WTC11 (cell line): ENCODE results near the gene C7. TPM values are rescaled to one million over a fixed set of nuclear protein-coding genes. Genes with fewer than 3 reads are reported as not detected.

Experiments used
- ATAC-seq: fragments of 200-7000 bp; cut with Tn5 transposase; 2 replicates; pipeline ENCODE4 v1.10.0; 2021; ENCODE audit warnings: mild to moderate bottlenecking, moderate library complexity
- CTCF ChIA-PET: fragments of 300-600 bp; sonication (Branson Sonifier 250); formaldehyde crosslinking; loops from one replicate; lab custom pipeline; 2021; ENCODE audit warnings: antibody characterized with exemption; lab: Charles Lee
- POLR2A ChIA-PET: fragments of 350-600 bp; sonication (Branson Sonifier 250); formaldehyde crosslinking; loops from one replicate; lab custom pipeline; 2021; ENCODE audit warnings: antibody characterized with exemption; lab: Charles Lee
- DNase-seq: peaks from one replicate; pipeline ENCODE4 v3.0.0; 2021; ENCODE audit warnings: low spot score
- H3K27ac Mint-ChIP-seq: 2 replicates; pipeline ENCODE4 v1.8.0; 2021; ENCODE audit warnings: mixed read lengths
- H3K27me3 Mint-ChIP-seq: 2 replicates; pipeline ENCODE4 v1.8.0; 2021; ENCODE audit warnings: low read depth, mild to moderate bottlenecking, moderate library complexity, mixed read lengths
- H3K36me3 Mint-ChIP-seq: 2 replicates; pipeline ENCODE4 v1.8.0; 2021; ENCODE audit warnings: mixed read lengths
- H3K4me1 Mint-ChIP-seq: 2 replicates; pipeline ENCODE4 v1.8.0; 2022; ENCODE audit warnings: mixed read lengths
- H3K4me3 Mint-ChIP-seq: 2 replicates; pipeline ENCODE4 v1.8.0; 2021; ENCODE audit warnings: mild to moderate bottlenecking, moderate library complexity, mixed read lengths
- H3K9me3 Mint-ChIP-seq: 2 replicates; pipeline ENCODE4 v1.8.0; 2021; ENCODE audit warnings: mixed read lengths
- ELF4 ChIP-seq: sonication (generic); formaldehyde crosslinking; IDR thresholded peaks from 2 replicates; pipeline ENCODE4 v1.8.1; 2022; ENCODE audit warnings: low read depth, mild to moderate bottlenecking, moderate library complexity, missing genetic modification reagents
- EMX1 ChIP-seq: fragments of 250-450 bp; sonication (Bioruptor Pico); IDR thresholded peaks from 2 replicates; pipeline ENCODE4 v1.8.0; 2021; ENCODE audit warnings: mild to moderate bottlenecking
- GTF2I ChIP-seq: fragments of 250-450 bp; sonication (Bioruptor Pico); conservative IDR thresholded peaks from 2 replicates; pipeline ENCODE4 v1.4.0; 2021; ENCODE audit warnings: mild to moderate bottlenecking
- HMGA2 ChIP-seq: fragments of 250-450 bp; sonication (Bioruptor Pico); IDR thresholded peaks from 2 replicates; pipeline ENCODE4 v1.4.0; 2021; ENCODE audit warnings: mild to moderate bottlenecking, moderate library complexity
- MYBL2 ChIP-seq: sonication (generic); formaldehyde crosslinking; IDR thresholded peaks from 2 replicates; pipeline ENCODE4 v1.8.1; 2023; ENCODE audit warnings: mild to moderate bottlenecking, moderate library complexity, missing genetic modification reagents
- PRRX2 ChIP-seq: fragments of 250-450 bp; sonication (Bioruptor Pico); IDR thresholded peaks from 2 replicates; pipeline ENCODE4 v1.8.0; 2021; ENCODE audit warnings: mild to moderate bottlenecking
- SMAD4 ChIP-seq: sonication (generic); formaldehyde crosslinking; IDR thresholded peaks from 2 replicates; pipeline ENCODE4 v1.8.0; 2022; ENCODE audit warnings: mild to moderate bottlenecking, missing genetic modification reagents
- SP1 ChIP-seq: sonication (generic); formaldehyde crosslinking; conservative IDR thresholded peaks from 2 replicates; pipeline ENCODE4 v1.8.1; 2022; ENCODE audit warnings: missing genetic modification reagents
- total RNA-seq: library from RNA; stranded (reverse); gene quantifications from 3 replicates; pipeline ENCODE4 v1.2.3, GENCODE V29; 2021
- TF ChIP-seq, protein P1 (sequence below): fragments of 250-450 bp; sonication (Bioruptor Pico); IDR thresholded peaks from 2 replicates; pipeline ENCODE4 v1.9.0; 2021; ENCODE audit warnings: moderate library complexity, mild to moderate bottlenecking, inconsistent platforms, borderline replicate concordance
- TF ChIP-seq, protein P2 (sequence below): sonication (generic); formaldehyde crosslinking; IDR thresholded peaks from 2 replicates; pipeline ENCODE4 v1.8.1; 2022; ENCODE audit warnings: missing genetic modification reagents, borderline replicate concordance
- TF ChIP-seq, protein P3 (sequence below): sonication (generic); formaldehyde crosslinking; IDR thresholded peaks from 2 replicates; pipeline ENCODE4 v1.8.1; 2023; ENCODE audit warnings: mild to moderate bottlenecking, missing genetic modification reagents
- TF ChIP-seq, protein P4 (sequence below): sonication (generic); formaldehyde crosslinking; IDR thresholded peaks from 2 replicates; pipeline ENCODE4 v1.8.0; 2022; ENCODE audit warnings: mild to moderate bottlenecking, missing genetic modification reagents
- TF ChIP-seq, protein P5 (sequence below): sonication (generic); formaldehyde crosslinking; IDR thresholded peaks from 2 replicates; pipeline ENCODE4 v1.8.1; 2023; ENCODE audit warnings: mild to moderate bottlenecking, moderate library complexity, missing genetic modification reagents
- TF ChIP-seq, protein P6 (sequence below): sonication (generic); formaldehyde crosslinking; IDR thresholded peaks from 2 replicates; pipeline ENCODE4 v1.8.1; 2022; ENCODE audit warnings: mild to moderate bottlenecking, moderate library complexity, missing genetic modification reagents
- TF ChIP-seq, protein P7 (sequence below): fragments of 250-450 bp; sonication (Bioruptor Pico); IDR thresholded peaks from 2 replicates; pipeline ENCODE4 v2.1.2; 2022; ENCODE audit warnings: mild to moderate bottlenecking, moderate library complexity
- TF ChIP-seq, protein P8 (sequence below): sonication (generic); formaldehyde crosslinking; IDR thresholded peaks from 2 replicates; pipeline ENCODE4 v1.8.0; 2022; ENCODE audit warnings: mild to moderate bottlenecking, missing genetic modification reagents
- TF ChIP-seq, protein P9 (sequence below): sonication (generic); formaldehyde crosslinking; IDR thresholded peaks from 2 replicates; pipeline ENCODE4 v1.8.1; 2023; ENCODE audit warnings: mild to moderate bottlenecking, missing genetic modification reagents

Gene C7
- total RNA-seq, 1 experiment from 2014 or later = 4.5 TPM

DNA sequence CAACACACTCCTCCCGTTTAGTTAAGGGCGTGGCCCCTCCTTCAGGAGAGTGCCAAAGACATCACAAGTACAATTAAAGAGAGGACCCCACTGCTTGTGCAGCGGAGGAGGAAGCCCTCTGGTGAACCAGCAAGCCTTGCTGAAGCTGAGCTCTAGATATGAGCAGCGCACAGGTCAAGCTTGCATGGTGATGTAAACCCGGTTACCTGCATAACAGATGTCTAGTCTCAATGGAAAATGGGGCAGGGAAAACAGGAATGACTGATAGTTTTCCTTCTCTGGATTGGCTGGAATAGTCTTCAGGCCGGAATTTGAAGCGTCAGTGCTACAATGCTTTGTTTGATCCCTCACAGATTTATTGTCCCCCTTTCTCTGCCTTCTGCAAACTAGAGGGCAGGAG, 95.6 kb downstream of the C7 start:
- POLR2A ChIA-PET = no interaction called here
- peaks cover 5% of the 10 kb centered on the region for H3K9me3 Mint-ChIP-seq
- TF ChIP-seq, protein P1, sequence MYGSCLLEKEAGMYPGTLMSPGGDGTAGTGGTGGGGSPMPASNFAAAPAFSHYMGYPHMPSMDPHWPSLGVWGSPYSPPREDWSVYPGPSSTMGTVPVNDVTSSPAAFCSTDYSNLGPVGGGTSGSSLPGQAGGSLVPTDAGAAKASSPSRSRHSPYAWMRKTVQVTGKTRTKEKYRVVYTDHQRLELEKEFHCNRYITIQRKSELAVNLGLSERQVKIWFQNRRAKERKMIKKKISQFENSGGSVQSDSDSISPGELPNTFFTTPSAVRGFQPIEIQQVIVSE (CRISPR knock-in tag) = no peak
- TF ChIP-seq PRRX2 (CRISPR knock-in tag) (no peak), SP1 (CRISPR knock-in tag) (no peak), MYBL2 (CRISPR knock-in tag) (no peak), EMX1 (CRISPR knock-in tag) (no peak), ELF4 (CRISPR knock-in tag) (no peak), SMAD4 (CRISPR knock-in tag) (no peak), GTF2I (CRISPR knock-in tag) (no peak), HMGA2 (CRISPR knock-in tag) (no peak)
- TF ChIP-seq, protein P2, sequence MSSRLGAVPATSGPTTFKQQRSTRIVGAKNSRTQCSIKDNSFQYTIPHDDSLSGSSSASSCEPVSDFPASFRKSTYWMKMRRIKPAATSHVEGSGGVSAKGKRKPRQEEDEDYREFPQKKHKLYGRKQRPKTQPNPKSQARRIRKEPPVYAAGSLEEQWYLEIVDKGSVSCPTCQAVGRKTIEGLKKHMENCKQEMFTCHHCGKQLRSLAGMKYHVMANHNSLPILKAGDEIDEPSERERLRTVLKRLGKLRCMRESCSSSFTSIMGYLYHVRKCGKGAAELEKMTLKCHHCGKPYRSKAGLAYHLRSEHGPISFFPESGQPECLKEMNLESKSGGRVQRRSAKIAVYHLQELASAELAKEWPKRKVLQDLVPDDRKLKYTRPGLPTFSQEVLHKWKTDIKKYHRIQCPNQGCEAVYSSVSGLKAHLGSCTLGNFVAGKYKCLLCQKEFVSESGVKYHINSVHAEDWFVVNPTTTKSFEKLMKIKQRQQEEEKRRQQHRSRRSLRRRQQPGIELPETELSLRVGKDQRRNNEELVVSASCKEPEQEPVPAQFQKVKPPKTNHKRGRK = no peak
- TF ChIP-seq, protein P3, sequence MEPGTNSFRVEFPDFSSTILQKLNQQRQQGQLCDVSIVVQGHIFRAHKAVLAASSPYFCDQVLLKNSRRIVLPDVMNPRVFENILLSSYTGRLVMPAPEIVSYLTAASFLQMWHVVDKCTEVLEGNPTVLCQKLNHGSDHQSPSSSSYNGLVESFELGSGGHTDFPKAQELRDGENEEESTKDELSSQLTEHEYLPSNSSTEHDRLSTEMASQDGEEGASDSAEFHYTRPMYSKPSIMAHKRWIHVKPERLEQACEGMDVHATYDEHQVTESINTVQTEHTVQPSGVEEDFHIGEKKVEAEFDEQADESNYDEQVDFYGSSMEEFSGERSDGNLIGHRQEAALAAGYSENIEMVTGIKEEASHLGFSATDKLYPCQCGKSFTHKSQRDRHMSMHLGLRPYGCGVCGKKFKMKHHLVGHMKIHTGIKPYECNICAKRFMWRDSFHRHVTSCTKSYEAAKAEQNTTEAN (CRISPR knock-in tag) = no peak
- TF ChIP-seq, protein P4, sequence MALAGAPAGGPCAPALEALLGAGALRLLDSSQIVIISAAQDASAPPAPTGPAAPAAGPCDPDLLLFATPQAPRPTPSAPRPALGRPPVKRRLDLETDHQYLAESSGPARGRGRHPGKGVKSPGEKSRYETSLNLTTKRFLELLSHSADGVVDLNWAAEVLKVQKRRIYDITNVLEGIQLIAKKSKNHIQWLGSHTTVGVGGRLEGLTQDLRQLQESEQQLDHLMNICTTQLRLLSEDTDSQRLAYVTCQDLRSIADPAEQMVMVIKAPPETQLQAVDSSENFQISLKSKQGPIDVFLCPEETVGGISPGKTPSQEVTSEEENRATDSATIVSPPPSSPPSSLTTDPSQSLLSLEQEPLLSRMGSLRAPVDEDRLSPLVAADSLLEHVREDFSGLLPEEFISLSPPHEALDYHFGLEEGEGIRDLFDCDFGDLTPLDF = no peak
- TF ChIP-seq, protein P5, sequence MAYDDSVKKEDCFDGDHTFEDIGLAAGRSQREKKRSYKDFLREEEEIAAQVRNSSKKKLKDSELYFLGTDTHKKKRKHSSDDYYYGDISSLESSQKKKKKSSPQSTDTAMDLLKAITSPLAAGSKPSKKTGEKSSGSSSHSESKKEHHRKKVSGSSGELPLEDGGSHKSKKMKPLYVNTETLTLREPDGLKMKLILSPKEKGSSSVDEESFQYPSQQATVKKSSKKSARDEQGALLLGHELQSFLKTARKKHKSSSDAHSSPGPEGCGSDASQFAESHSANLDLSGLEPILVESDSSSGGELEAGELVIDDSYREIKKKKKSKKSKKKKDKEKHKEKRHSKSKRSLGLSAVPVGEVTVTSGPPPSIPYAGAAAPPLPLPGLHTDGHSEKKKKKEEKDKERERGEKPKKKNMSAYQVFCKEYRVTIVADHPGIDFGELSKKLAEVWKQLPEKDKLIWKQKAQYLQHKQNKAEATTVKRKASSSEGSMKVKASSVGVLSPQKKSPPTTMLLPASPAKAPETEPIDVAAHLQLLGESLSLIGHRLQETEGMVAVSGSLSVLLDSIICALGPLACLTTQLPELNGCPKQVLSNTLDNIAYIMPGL = no peak
- TF ChIP-seq, protein P6, sequence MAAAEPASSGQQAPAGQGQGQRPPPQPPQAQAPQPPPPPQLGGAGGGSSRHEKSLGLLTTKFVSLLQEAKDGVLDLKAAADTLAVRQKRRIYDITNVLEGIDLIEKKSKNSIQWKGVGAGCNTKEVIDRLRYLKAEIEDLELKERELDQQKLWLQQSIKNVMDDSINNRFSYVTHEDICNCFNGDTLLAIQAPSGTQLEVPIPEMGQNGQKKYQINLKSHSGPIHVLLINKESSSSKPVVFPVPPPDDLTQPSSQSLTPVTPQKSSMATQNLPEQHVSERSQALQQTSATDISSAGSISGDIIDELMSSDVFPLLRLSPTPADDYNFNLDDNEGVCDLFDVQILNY (CRISPR knock-in tag) = no peak
- TF ChIP-seq, protein P7, sequence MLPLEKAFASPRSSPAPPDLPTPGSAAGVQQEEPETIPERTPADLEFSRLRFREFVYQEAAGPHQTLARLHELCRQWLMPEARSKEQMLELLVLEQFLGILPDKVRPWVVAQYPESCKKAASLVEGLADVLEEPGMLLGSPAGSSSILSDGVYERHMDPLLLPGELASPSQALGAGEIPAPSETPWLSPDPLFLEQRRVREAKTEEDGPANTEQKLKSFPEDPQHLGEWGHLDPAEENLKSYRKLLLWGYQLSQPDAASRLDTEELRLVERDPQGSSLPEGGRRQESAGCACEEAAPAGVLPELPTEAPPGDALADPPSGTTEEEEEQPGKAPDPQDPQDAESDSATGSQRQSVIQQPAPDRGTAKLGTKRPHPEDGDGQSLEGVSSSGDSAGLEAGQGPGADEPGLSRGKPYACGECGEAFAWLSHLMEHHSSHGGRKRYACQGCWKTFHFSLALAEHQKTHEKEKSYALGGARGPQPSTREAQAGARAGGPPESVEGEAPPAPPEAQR (CRISPR knock-in tag) = no peak
- TF ChIP-seq, protein P8, sequence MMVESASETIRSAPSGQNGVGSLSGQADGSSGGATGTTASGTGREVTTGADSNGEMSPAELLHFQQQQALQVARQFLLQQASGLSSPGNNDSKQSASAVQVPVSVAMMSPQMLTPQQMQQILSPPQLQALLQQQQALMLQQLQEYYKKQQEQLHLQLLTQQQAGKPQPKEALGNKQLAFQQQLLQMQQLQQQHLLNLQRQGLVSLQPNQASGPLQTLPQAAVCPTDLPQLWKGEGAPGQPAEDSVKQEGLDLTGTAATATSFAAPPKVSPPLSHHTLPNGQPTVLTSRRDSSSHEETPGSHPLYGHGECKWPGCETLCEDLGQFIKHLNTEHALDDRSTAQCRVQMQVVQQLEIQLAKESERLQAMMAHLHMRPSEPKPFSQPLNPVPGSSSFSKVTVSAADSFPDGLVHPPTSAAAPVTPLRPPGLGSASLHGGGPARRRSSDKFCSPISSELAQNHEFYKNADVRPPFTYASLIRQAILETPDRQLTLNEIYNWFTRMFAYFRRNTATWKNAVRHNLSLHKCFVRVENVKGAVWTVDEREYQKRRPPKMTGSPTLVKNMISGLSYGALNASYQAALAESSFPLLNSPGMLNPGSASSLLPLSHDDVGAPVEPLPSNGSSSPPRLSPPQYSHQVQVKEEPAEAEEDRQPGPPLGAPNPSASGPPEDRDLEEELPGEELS (CRISPR knock-in tag) = no peak
- TF ChIP-seq, protein P9, sequence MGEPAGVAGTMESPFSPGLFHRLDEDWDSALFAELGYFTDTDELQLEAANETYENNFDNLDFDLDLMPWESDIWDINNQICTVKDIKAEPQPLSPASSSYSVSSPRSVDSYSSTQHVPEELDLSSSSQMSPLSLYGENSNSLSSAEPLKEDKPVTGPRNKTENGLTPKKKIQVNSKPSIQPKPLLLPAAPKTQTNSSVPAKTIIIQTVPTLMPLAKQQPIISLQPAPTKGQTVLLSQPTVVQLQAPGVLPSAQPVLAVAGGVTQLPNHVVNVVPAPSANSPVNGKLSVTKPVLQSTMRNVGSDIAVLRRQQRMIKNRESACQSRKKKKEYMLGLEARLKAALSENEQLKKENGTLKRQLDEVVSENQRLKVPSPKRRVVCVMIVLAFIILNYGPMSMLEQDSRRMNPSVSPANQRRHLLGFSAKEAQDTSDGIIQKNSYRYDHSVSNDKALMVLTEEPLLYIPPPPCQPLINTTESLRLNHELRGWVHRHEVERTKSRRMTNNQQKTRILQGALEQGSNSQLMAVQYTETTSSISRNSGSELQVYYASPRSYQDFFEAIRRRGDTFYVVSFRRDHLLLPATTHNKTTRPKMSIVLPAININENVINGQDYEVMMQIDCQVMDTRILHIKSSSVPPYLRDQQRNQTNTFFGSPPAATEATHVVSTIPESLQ (CRISPR knock-in tag) = no peak
- TF ChIP-seq, all 79 proteins: peak for 0
- CTCF ChIA-PET = no interaction called here
- Mint-ChIP-seq H3K36me3 (no peaks in the 10 kb centered on the region), H3K4me3 (no peak overlapping the region), H3K27ac (no peak overlapping the region), H3K4me1 (no peaks in the 10 kb centered on the region), H3K27me3 (no peaks in the 10 kb centered on the region; the same call in 1 of the 2 replicates)
- ATAC-seq = no peak
- DNase-seq = no peak
